ENCODE results near the gene NR2F1. TPM values are rescaled to one million over a fixed set of nuclear protein-coding genes. Genes with fewer than 3 reads are reported as not detected.

NR2F1 gene
- total RNA-seq, 1 experiment from 2014 or later, result not detected

DNA sequence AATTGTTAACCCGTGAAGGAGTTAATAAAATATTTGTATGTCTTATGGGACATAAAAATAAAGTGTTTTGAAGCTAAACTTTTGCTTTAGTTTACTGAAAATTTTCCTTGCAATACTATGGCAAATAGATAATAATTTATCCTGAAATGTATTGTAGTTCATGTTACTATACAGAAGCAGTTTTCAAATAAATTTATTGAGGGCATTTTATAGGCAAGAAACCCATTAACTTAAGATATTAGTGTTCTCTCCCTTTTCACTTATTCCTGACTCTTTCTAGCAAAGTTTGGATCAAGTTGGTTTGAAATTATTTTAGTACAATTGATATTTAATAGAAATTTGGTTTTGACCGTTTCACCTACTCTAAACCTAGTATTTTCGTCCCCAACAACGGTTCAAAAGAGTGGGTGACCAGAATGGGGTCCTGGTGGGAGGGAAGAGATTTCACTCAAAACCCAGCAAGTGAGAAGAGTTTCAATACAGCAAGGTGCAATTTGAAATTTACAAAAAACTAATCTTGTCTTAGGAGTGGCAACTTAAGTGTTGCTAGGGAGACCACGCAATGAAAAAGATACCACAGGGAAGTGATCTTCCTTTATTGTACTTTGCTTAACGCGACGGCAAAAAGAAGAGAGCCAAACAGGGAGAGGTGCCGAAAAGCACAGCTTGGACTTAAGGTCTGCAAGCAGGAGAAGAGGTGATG lies 28.4 kb downstream of the NR2F1 start:
- peaks cover 5% of the 10 kb centered on the region for H3K4me1 ChIP-seq (ENCODE audit: low read length)
- H3K36me3 ChIP-seq (ENCODE audit: insufficient read depth, low read length), result no peaks in the 10 kb centered on the region
- no peaks in the 10 kb centered on the region for H4K20me1 ChIP-seq (ENCODE audit: insufficient read depth, low read depth, low read length)
- H3K27ac ChIP-seq (ENCODE audit: low read length), result no peak overlapping the region
- H3K4me3 ChIP-seq (ENCODE audit: low read length), result no peak overlapping the region; the same call in 1 of the 2 replicates
- peak overlapping the region; percentile 27 for H3K4me2 ChIP-seq (ENCODE audit: low read depth, low read length, poor library complexity, severe bottlenecking)
- no peaks in the 10 kb centered on the region for H3K27me3 ChIP-seq (ENCODE audit: low read length)
- no peaks in the 10 kb centered on the region for H3K9me2 ChIP-seq (replicated peaks; ENCODE audit: insufficient read depth, low read length)
- no peaks in the 10 kb centered on the region for H3K79me2 ChIP-seq (ENCODE audit: low read length)
- no peaks in the 10 kb centered on the region for H3K9me3 ChIP-seq (ENCODE audit: low read length)
- H3K9ac ChIP-seq (ENCODE audit: low read length), result no peak overlapping the region
- no peak overlapping the region for H2AFZ ChIP-seq (ENCODE audit: low read length)
- DNase-seq, result no peak

DNA sequence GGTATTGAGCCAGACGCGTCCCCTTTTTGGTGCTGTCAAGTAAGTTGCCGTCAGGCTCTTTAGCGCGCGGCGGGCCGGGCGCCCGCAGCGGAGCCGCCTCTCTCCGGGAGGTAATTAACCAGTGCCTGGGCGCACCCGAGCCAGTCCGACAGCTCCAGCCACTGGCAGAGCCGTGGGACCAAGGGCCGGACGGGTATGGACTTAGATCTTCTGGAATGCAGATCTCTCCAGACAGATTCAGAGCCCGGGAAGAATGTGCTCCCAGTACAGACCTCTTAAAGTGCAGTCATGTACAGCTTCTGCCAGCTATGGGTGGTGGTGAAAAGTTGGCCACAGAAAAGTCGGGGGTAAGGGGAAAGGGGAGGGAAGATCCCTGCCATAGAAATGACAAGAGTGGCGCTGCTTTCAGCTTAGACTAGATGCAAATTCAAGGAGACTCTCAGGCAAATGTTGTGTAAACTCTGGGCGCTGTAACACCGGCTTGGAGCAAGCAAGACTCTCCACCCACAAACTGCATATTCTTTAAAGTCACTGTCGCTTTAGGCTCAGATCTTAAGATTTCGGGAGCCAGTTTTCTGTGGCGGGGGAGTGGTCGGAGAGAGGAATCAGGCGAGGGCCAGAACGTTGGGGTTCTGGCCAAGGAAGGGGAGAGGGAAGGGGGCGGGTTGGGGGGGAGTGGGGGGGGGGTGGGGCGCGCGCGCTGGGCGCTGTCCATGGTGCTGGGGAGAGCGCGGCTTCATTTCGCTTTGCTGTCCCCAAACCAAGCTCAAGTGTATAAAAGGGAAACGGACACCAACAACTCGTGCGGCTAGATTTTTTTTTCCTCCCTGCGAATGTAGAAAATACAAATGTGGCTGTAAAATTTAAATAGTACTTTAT lies 29.2 kb downstream of the NR2F1 start:
- Histone ChIP-seq H3K27me3 (ENCODE audit: low read length) (no peaks in the 10 kb centered on the region), H2AFZ (ENCODE audit: low read length) (no peak overlapping the region), H3K4me2 (ENCODE audit: low read depth, low read length, poor library complexity, severe bottlenecking) (peak overlapping the region; percentile 27), H3K9me3 (ENCODE audit: low read length) (no peaks in the 10 kb centered on the region), H3K4me1 (ENCODE audit: low read length) (peaks cover 5% of the 10 kb centered on the region), H4K20me1 (ENCODE audit: insufficient read depth, low read depth, low read length) (no peaks in the 10 kb centered on the region), H3K27ac (ENCODE audit: low read length) (no peak overlapping the region), H3K4me3 (ENCODE audit: low read length) (no peak overlapping the region; the same call in 1 of the 2 replicates), H3K9me2 (replicated peaks; ENCODE audit: insufficient read depth, low read length) (no peaks in the 10 kb centered on the region), H3K36me3 (ENCODE audit: insufficient read depth, low read length) (no peaks in the 10 kb centered on the region), H3K79me2 (ENCODE audit: low read length) (no peaks in the 10 kb centered on the region), H3K9ac (ENCODE audit: low read length) (no peak overlapping the region)
- DNase-seq, result no peak

DNA sequence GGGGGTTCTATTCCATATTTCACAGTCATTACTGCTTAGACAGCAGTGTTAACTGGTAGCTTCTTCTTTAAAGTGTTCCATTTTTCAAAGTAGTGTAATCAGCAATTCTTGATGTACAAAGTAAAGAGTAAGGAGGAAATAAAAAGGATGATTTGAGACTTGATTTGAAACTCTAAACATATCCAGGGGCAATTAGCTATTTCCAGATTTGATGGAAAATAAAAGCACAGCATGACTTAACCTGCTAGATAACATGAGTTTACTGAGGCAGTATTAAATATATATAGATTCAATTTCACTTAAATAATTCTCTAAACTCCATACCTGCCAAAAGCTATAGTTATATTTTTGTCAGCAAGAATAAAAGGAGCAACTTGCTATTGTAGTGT lies 29.8 kb downstream of the NR2F1 start:
- Histone ChIP-seq H3K4me2 (ENCODE audit: low read depth, low read length, poor library complexity, severe bottlenecking) (no peak overlapping the region), H4K20me1 (ENCODE audit: insufficient read depth, low read depth, low read length) (no peaks in the 10 kb centered on the region), H3K4me3 (ENCODE audit: low read length) (no peak overlapping the region), H2AFZ (ENCODE audit: low read length) (no peak overlapping the region), H3K4me1 (ENCODE audit: low read length) (peaks cover 5% of the 10 kb centered on the region), H3K27me3 (ENCODE audit: low read length) (no peaks in the 10 kb centered on the region), H3K79me2 (ENCODE audit: low read length) (no peaks in the 10 kb centered on the region), H3K9me3 (ENCODE audit: low read length) (no peaks in the 10 kb centered on the region), H3K9ac (ENCODE audit: low read length) (no peak overlapping the region), H3K27ac (ENCODE audit: low read length) (no peak overlapping the region), H3K9me2 (replicated peaks; ENCODE audit: insufficient read depth, low read length) (no peaks in the 10 kb centered on the region), H3K36me3 (ENCODE audit: insufficient read depth, low read length) (no peaks in the 10 kb centered on the region)
- DNase-seq, result no peak

DNA sequence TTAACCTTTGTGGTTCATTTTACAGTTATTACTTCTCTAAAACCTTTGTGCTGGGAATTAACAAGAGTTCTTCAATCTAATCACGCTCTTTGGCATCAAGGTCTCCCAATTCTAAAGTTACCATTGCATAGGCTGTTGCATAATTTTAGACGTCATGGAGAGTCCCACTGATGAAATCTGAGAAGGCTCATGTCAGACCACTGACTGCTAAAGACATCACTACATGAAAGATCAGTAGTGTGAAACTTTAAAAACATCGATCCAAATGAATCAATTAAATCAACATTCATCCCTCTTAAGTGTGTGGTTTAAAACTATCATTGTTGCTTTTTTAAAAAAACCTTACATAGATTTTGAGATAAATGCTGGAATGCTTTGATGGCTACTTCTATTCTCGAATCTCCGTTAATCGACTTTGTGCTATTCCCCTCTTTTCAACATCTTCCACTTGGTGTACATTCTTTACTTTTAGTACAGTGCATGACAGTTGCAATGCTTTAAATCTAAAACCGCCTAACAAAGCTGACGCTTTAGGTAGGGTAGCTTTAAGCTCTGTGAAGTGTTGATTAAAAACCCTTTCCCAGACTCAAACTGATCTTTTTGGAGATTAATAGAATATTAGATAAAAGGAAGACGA lies 33.6 kb downstream of the NR2F1 start:
- Histone ChIP-seq H3K27me3 (ENCODE audit: low read length) (no peaks in the 10 kb centered on the region), H3K9ac (ENCODE audit: low read length) (no peak overlapping the region), H3K4me1 (ENCODE audit: low read length) (peaks cover 15% of the 10 kb centered on the region), H3K4me3 (ENCODE audit: low read length) (no peak overlapping the region), H3K9me2 (replicated peaks; ENCODE audit: insufficient read depth, low read length) (no peaks in the 10 kb centered on the region), H3K9me3 (ENCODE audit: low read length) (no peaks in the 10 kb centered on the region), H3K27ac (ENCODE audit: low read length) (no peak overlapping the region), H3K4me2 (ENCODE audit: low read depth, low read length, poor library complexity, severe bottlenecking) (no peak overlapping the region), H3K36me3 (ENCODE audit: insufficient read depth, low read length) (no peaks in the 10 kb centered on the region), H3K79me2 (ENCODE audit: low read length) (no peaks in the 10 kb centered on the region), H4K20me1 (ENCODE audit: insufficient read depth, low read depth, low read length) (no peaks in the 10 kb centered on the region), H2AFZ (ENCODE audit: low read length) (no peak overlapping the region)
- DNase-seq, result no peak

DNA sequence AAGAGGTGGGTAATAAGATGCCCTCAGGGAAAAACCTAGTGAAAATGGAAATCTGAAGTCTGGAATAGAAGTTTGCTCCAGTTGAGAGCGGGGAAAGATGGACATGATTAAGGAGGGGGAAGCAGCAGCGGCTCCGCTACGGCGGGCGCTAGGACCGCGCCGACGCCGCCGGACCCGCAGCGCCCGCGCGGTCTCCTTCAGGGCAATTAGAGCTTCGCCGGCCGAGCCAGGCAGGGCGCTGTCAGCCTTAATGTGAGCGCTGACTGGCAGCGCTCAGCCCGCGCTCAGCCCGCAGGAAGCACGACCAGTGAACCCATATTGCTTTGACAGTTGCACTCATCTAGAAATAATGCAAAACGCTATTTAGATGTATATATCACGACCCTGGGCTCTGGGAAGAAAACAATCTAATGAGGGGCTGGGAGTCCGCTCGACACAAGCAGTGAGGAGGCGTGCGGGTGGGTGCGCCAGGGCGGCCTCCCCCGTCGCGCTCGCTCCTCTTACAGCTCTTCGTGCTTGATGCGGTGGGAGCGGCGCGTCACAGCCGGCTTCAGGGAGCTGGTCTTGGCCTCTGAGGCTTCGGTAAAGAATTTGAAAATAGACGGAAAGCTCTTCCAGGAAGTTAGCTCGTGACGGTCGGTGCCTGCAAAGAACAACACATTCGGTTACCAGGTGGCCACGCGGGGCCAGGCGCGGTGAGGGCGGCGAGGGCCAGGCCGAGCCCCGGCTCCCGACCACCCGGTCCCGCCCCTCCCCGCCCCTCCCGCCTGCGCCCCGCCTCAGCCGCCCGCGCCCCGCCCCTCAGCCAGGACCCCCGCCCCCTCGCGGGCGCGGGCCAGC lies 37.7 kb downstream of the NR2F1 start:
- Histone ChIP-seq H2AFZ (ENCODE audit: low read length) (peak overlapping the region; percentile 95; the same call in 1 of the 2 replicates), H3K27ac (ENCODE audit: low read length) (no peak overlapping the region)

DNA sequence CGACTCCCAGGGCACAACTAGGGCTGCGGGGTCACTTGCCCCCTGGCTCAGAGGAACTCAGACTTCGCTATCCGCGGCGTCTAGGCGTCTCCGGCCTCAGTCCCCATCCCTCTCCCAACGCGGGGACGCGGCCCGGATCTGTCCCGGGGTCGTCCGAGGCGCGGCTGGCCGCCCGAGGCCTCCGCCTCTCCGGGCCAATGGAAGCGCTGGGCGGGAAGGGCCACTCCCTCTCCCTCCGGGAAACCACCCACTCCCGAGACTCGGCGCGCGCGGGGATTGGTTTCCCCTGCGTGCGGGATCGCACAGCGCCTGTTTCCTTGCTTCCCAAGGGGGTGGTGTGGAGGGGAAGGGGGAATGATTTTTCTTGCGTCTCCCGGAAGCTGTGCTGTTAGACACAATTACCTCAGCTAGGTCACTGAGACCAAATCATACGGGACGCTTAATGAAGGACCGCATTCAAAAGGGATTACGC lies 38.3 kb downstream of the NR2F1 start:
- Histone ChIP-seq H2AFZ (ENCODE audit: low read length) (no peak overlapping the region; the same call in 1 of the 2 replicates), H3K9me2 (replicated peaks; ENCODE audit: insufficient read depth, low read length) (no peaks in the 10 kb centered on the region), H3K9ac (ENCODE audit: low read length) (no peak overlapping the region), H3K27ac (ENCODE audit: low read length) (no peak overlapping the region), H3K27me3 (ENCODE audit: low read length) (no peaks in the 10 kb centered on the region), H3K4me1 (ENCODE audit: low read length) (peaks cover 18% of the 10 kb centered on the region), H3K36me3 (ENCODE audit: insufficient read depth, low read length) (no peaks in the 10 kb centered on the region), H3K4me3 (ENCODE audit: low read length) (peak overlapping the region; percentile 74; the same call in 1 of the 2 replicates), H4K20me1 (ENCODE audit: insufficient read depth, low read depth, low read length) (no peaks in the 10 kb centered on the region), H3K4me2 (ENCODE audit: low read depth, low read length, poor library complexity, severe bottlenecking) (peak overlapping the region; percentile 96), H3K9me3 (ENCODE audit: low read length) (no peaks in the 10 kb centered on the region), H3K79me2 (ENCODE audit: low read length) (no peaks in the 10 kb centered on the region)
- peak; percentile 43 for DNase-seq

More for the DNA sequence above, 37.7 kb downstream of the NR2F1 start:
- no peaks in the 10 kb centered on the region for H3K79me2 ChIP-seq (ENCODE audit: low read length)
- H3K9ac ChIP-seq (ENCODE audit: low read length), result peak overlapping the region; percentile 62
- no peaks in the 10 kb centered on the region for H4K20me1 ChIP-seq (ENCODE audit: insufficient read depth, low read depth, low read length)
- H3K36me3 ChIP-seq (ENCODE audit: insufficient read depth, low read length), result no peaks in the 10 kb centered on the region
- H3K9me3 ChIP-seq (ENCODE audit: low read length), result no peaks in the 10 kb centered on the region
- peak overlapping the region; percentile 96 for H3K4me2 ChIP-seq (ENCODE audit: low read depth, low read length, poor library complexity, severe bottlenecking)
- H3K27me3 ChIP-seq (ENCODE audit: low read length), result no peaks in the 10 kb centered on the region
- peak overlapping the region; percentile 74 for H3K4me3 ChIP-seq (ENCODE audit: low read length)
- peak; percentile 86 for DNase-seq
- H3K9me2 ChIP-seq (replicated peaks; ENCODE audit: insufficient read depth, low read length), result no peaks in the 10 kb centered on the region
- H3K4me1 ChIP-seq (ENCODE audit: low read length), result peaks cover 18% of the 10 kb centered on the region

DNA sequence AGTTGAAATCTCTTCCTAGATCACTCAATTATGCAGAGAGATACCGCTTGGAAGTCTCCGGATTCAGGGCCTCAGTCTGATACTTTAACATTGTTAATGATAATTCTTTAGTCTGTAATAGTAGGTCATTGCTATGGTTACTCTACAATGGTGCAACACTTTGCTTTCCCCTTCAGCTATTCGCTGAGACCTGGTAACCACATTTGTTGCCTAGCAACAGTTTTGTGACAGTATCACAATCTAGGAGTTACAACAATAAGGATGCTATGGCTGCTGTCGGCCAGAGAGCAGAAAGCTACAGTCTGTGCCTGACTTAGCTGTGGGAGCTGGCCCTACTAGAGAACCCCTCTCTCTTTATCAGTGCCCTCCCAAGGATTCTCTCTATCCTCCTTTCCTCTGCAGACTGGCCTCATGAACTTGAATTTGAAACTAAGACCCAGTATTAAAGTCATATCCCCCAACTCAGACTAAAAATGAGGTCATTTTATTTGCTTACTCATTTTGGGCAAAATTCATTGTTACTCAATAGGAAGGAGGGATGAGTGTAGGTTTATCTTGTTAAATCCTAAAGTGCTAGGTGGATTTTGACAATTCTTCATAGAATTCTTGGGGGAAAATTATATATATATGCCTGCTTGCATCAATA lies 39.3 kb downstream of the NR2F1 start:
- H2AFZ ChIP-seq (ENCODE audit: low read length), result no peak overlapping the region
- H3K4me2 ChIP-seq (ENCODE audit: low read depth, low read length, poor library complexity, severe bottlenecking), result peak overlapping the region; percentile 96
- H3K36me3 ChIP-seq (ENCODE audit: insufficient read depth, low read length), result no peaks in the 10 kb centered on the region
- H3K27ac ChIP-seq (ENCODE audit: low read length), result no peak overlapping the region
- no peaks in the 10 kb centered on the region for H3K27me3 ChIP-seq (ENCODE audit: low read length)
- no peak overlapping the region for H3K4me3 ChIP-seq (ENCODE audit: low read length)
- peaks cover 18% of the 10 kb centered on the region for H3K4me1 ChIP-seq (ENCODE audit: low read length)
- peak; percentile 56 for DNase-seq
- H3K9ac ChIP-seq (ENCODE audit: low read length), result no peak overlapping the region
- no peaks in the 10 kb centered on the region for H3K9me2 ChIP-seq (replicated peaks; ENCODE audit: insufficient read depth, low read length)
- H4K20me1 ChIP-seq (ENCODE audit: insufficient read depth, low read depth, low read length), result no peaks in the 10 kb centered on the region
- no peaks in the 10 kb centered on the region for H3K9me3 ChIP-seq (ENCODE audit: low read length)
- no peaks in the 10 kb centered on the region for H3K79me2 ChIP-seq (ENCODE audit: low read length)

Measured in Karpas-422 (cell line).